IMR-90 (cell line): Measurements from ENCODE around the gene RCAN2. TPM values are rescaled to one million over a fixed set of nuclear protein-coding genes. Genes with fewer than 3 reads are reported as not detected.

Experiments used
- ATAC-seq: fragments of 200-7000 bp; cut with Tn5 transposase; 2 replicates; pipeline ENCODE4 v1.9.1; 2020; ENCODE audit warnings: low read depth, mild to moderate bottlenecking, moderate library complexity
- BruUV-seq: library from RNA; stranded (reverse); fragments of 400-500 nt; replicated peaks from 2 replicates; lab custom pipeline; 2021; lab: Mats Ljungman, UMichigan
- CTCF ChIA-PET: fragments of 300-600 bp; formaldehyde crosslinking; extraction: SDS; loops from one replicate; lab custom pipeline; 2021; ENCODE audit warnings: antibody characterized with exemption; lab: Yijun Ruan, JAX
- POLR2A ChIA-PET: fragments of 300-600 bp; sonication (Branson Sonifier 250); formaldehyde crosslinking; loops from one replicate; lab custom pipeline; 2022; ENCODE audit warnings: antibody characterized with exemption; ENCODE audit not compliant: unreplicated experiment; lab: Charles Lee
- DNase-seq: peaks from one replicate; pipeline ENCODE4 v3.0.0; 2013
- H2AFZ ChIP-seq: replicated peaks from 2 replicates; pipeline ENCODE3; 2013; ENCODE audit warnings: low read length, mild to moderate bottlenecking; ENCODE audit not compliant: poor library complexity
- H2AK5ac ChIP-seq: 2 replicates; pipeline ENCODE4 v1.6.1; 2013; ENCODE audit warnings: low read depth, low read length, inconsistent platforms
- H2AK9ac ChIP-seq: replicated peaks from 2 replicates; pipeline ENCODE3; 2013; ENCODE audit warnings: mild to moderate bottlenecking, low read depth, low read length, moderate library complexity; ENCODE audit not compliant: poor library complexity
- H2BK120ac ChIP-seq: 2 replicates; pipeline ENCODE4 v1.6.1; 2013; ENCODE audit warnings: low read depth, low read length, inconsistent platforms
- H2BK15ac ChIP-seq: 3 replicates; pipeline ENCODE4 v1.6.1; 2013; ENCODE audit warnings: low read depth, low read length, inconsistent platforms
- H2BK20ac ChIP-seq: 2 replicates; pipeline ENCODE4 v1.6.1; 2013; ENCODE audit warnings: low read depth, mild to moderate bottlenecking, inconsistent platforms, low read length, moderate library complexity
- H2BK5ac ChIP-seq: 2 replicates; pipeline ENCODE4 v1.6.1; 2013; ENCODE audit warnings: mild to moderate bottlenecking, low read depth, low read length, inconsistent platforms; ENCODE audit not compliant: poor library complexity, severe bottlenecking
- H3K14ac ChIP-seq: replicated peaks from 2 replicates; pipeline ENCODE4 v1.6.1; 2013; ENCODE audit warnings: low read depth, low read length, inconsistent platforms
- H3K18ac ChIP-seq: 2 replicates; pipeline ENCODE4 v1.6.1; 2013; ENCODE audit warnings: low read depth, low read length, control low read depth
- H3K23ac ChIP-seq: 2 replicates; pipeline ENCODE4 v1.6.1; 2013; ENCODE audit warnings: low read depth, low read length, inconsistent platforms
- H3K27ac ChIP-seq: 2 replicates; pipeline ENCODE4 v1.5.1; 2013; ENCODE audit warnings: mild to moderate bottlenecking, control low read depth, low read length; ENCODE audit not compliant: insufficient read depth
- H3K27me3 ChIP-seq: 2 replicates; pipeline ENCODE4 v1.6.1; 2013; ENCODE audit warnings: low read length; ENCODE audit not compliant: control insufficient read depth, insufficient read depth
- H3K36me3 ChIP-seq: 2 replicates; pipeline ENCODE4 v1.6.1; 2013; ENCODE audit warnings: low read length, mixed read lengths; ENCODE audit not compliant: control insufficient read depth, insufficient read depth
- H3K4ac ChIP-seq: 2 replicates; pipeline ENCODE4 v1.6.1; 2013; ENCODE audit warnings: low read depth, low read length, inconsistent platforms
- H3K4me1 ChIP-seq: 2 replicates; pipeline ENCODE4 v1.6.1; 2013; ENCODE audit warnings: low read length, mixed read lengths; ENCODE audit not compliant: control insufficient read depth, insufficient read depth
- H3K4me2 ChIP-seq: 2 replicates; pipeline ENCODE4 v1.6.1; 2013; ENCODE audit warnings: low read depth, mild to moderate bottlenecking, control low read depth, low read length, moderate library complexity
- H3K4me3 ChIP-seq: 2 replicates; pipeline ENCODE4 v1.5.1; 2013; ENCODE audit warnings: low read depth, mild to moderate bottlenecking, control low read depth, low read length, moderate library complexity; ENCODE audit not compliant: insufficient read depth
- H3K56ac ChIP-seq: 2 replicates; pipeline ENCODE4 v1.6.1; 2013; ENCODE audit warnings: low read length, inconsistent platforms; ENCODE audit not compliant: insufficient read depth; ENCODE audit errors: extremely low read depth
- H3K79me1 ChIP-seq, 2 experiments: 2 replicates each; pipeline ENCODE4 v1.6.1; 2013; ENCODE audit warnings: low read length in 2 of 2, inconsistent platforms in 1 of 2, low read depth in 1 of 2
- H3K9ac ChIP-seq: 2 replicates; pipeline ENCODE4 v1.6.1; 2013; ENCODE audit warnings: low read depth, low read length, control low read depth
- H3K9me1 ChIP-seq: 2 replicates; pipeline ENCODE4 v1.6.1; 2013; ENCODE audit warnings: low read length, inconsistent platforms; ENCODE audit not compliant: insufficient read depth
- H3K9me3 ChIP-seq: 2 replicates; pipeline ENCODE4 v1.6.1; 2013; ENCODE audit warnings: low read length; ENCODE audit not compliant: control insufficient read depth, insufficient read depth
- H4K20me1 ChIP-seq: 2 replicates; pipeline ENCODE4 v1.6.1; 2013; ENCODE audit warnings: low read length, inconsistent platforms; ENCODE audit not compliant: insufficient read depth
- H4K5ac ChIP-seq: 2 replicates; pipeline ENCODE4 v1.6.1; 2013; ENCODE audit warnings: mild to moderate bottlenecking, low read depth, low read length, control low read depth
- H4K8ac ChIP-seq, 2 experiments: 2 replicates each; pipeline ENCODE4 v1.6.1; 2013; ENCODE audit warnings: low read depth in 2 of 2, low read length in 2 of 2, control low read depth in 1 of 2, inconsistent platforms in 1 of 2
- H4K91ac ChIP-seq: 2 replicates; pipeline ENCODE4 v1.6.1; 2013; ENCODE audit warnings: low read depth, low read length, inconsistent platforms; ENCODE audit not compliant: insufficient read depth
- CEBPB ChIP-seq: IDR thresholded peaks from 2 replicates; pipeline ENCODE4 v1.6.1; 2012; ENCODE audit warnings: low read depth, low read length, improper control_type of control experiment
- CHD1 ChIP-seq: IDR thresholded peaks from 2 replicates; pipeline ENCODE4 v1.6.1; 2012; ENCODE audit warnings: low read depth, low read length, improper control_type of control experiment
- FOS ChIP-seq: fragments of 150-350 bp; IDR thresholded peaks from 2 replicates; pipeline ENCODE4 v1.6.1; 2016; ENCODE audit warnings: low read depth, low read length
- MAFK ChIP-seq: IDR thresholded peaks from 2 replicates; pipeline ENCODE4 v1.6.1; 2012; ENCODE audit warnings: low read depth, low read length, improper control_type of control experiment
- MAZ ChIP-seq: IDR thresholded peaks from 2 replicates; pipeline ENCODE4 v1.6.1; 2012; ENCODE audit warnings: low read depth, mild to moderate bottlenecking, low read length, improper control_type of control experiment, moderate library complexity, borderline replicate concordance
- MXI1 ChIP-seq: IDR thresholded peaks from 2 replicates; pipeline ENCODE4 v1.6.1; 2012; ENCODE audit warnings: low read depth, mild to moderate bottlenecking, low read length, moderate library complexity, borderline replicate concordance
- SMC3 ChIP-seq: fragments of 150-350 bp; IDR thresholded peaks from 2 replicates; pipeline ENCODE4 v1.6.1; 2016; ENCODE audit warnings: low read depth, mild to moderate bottlenecking, antibody characterized with exemption, low read length, moderate library complexity
- WGBS, 2 experiments: methylation state at CpG; one replicate each; pipeline versions ENCODE4 v1.1.5 to v1.1.7; 2013; ENCODE audit warnings: missing lambda C conversion rate in 2 of 2; ENCODE audit not compliant: insufficient read length in 1 of 2; ENCODE audit errors: extremely low coverage in 2 of 2; 5-methylcytosine and 5-hydroxymethylcytosine counted together
- dilution Hi-C: fragments of 300-500 bp; cut with HindIII; formaldehyde crosslinking; loops from one replicate; pipeline ENCODE4 v1.14.3; 2018; ENCODE audit warnings: low sequenced_read_pairs; ENCODE audit not compliant: unreplicated experiment
- in situ Hi-C: fragments of 300-500 bp; cut with MboI; formaldehyde crosslinking; loops from 3 replicates; pipeline ENCODE4 v1.14.3; 2019; ENCODE audit warnings: low sequenced_read_pairs, inconsistent platforms, mixed read lengths
- intact Hi-C: fragments of 100-400 bp; cut with micrococcal nuclease; formaldehyde crosslinking; loops from 2 replicates; pipeline ENCODE4 v1.10.0; 2022
- polyA plus RNA-seq, 3 experiments: library from polyadenylated mRNA; depleted of rRNA; stranded (reverse); fragments of >200 nt; gene quantifications; 2 replicates each; pipeline ENCODE4 v1.2.3, GENCODE V29; 2012; ENCODE audit warnings: low replicate concordance in 1 of 3
- total RNA-seq: library from RNA; depleted of rRNA; stranded (reverse); fragments of >200 nt; gene quantifications from 2 replicates; pipeline ENCODE4 v1.2.3, GENCODE V29; 2012
- TF ChIP-seq, protein P1 (sequence below): fragments of 150-350 bp; IDR thresholded peaks from 2 replicates; pipeline ENCODE4 v1.6.1; 2017; ENCODE audit warnings: mild to moderate bottlenecking, antibody characterized with exemption, low read length, low read depth
- TF ChIP-seq, protein P2 (sequence below): conservative IDR thresholded peaks from 2 replicates; pipeline ENCODE4 v1.5.1; 2012; ENCODE audit warnings: mild to moderate bottlenecking, low read depth, low read length, improper control_type of control experiment

Gene RCAN2
- total and polyA plus RNA-seq, 2 of the 4 experiments (the other 2 are of a cell fraction) = 1.3 to 1.8 TPM

DNA sequence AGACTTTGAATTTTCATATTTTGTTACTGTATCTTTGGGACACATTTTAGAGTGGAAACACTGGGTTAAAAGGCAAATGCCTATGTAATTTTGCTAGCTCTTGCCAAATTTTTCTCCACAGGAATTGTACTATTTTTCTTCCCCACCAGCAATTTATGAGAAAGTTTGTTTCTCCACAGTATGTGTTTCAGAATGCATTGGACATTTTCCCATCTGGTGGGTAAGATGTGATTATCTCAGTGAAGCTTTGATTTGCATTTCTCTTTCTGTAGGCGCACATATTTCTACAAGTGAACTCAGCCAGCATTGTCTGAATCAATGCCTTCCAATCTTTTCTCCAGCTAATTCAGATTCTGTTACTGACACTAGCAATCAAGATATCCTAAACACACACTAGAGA is 157.8 kb downstream of the RCAN2 start:
- no peak overlapping the region for H3K18ac ChIP-seq
- ChIA-PET POLR2A (no interaction called here), CTCF (no interaction called here)
- H3K27me3 ChIP-seq = no peaks in the 10 kb centered on the region
- no peak overlapping the region for H3K14ac ChIP-seq
- no peak overlapping the region for H3K4me2 ChIP-seq
- no peak overlapping the region for H2AFZ ChIP-seq
- H2BK20ac ChIP-seq = no peak overlapping the region
- H3K36me3 ChIP-seq = no peaks in the 10 kb centered on the region
- H3K56ac ChIP-seq = no peak overlapping the region
- H2AK9ac ChIP-seq = no peak overlapping the region
- BruUV-seq = no TSS peak
- no peak overlapping the region for H3K4ac ChIP-seq
- no peak overlapping the region for H2AK5ac ChIP-seq
- no peak for ATAC-seq
- TF ChIP-seq CHD1 (no peak), CEBPB (no peak), SMC3 (no peak), FOS (no peak), MAFK (no peak), MXI1 (no peak), MAZ (no peak)
- TF ChIP-seq, protein P1, sequence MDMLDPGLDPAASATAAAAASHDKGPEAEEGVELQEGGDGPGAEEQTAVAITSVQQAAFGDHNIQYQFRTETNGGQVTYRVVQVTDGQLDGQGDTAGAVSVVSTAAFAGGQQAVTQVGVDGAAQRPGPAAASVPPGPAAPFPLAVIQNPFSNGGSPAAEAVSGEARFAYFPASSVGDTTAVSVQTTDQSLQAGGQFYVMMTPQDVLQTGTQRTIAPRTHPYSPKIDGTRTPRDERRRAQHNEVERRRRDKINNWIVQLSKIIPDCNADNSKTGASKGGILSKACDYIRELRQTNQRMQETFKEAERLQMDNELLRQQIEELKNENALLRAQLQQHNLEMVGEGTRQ = no peak
- TF ChIP-seq, protein P2, sequence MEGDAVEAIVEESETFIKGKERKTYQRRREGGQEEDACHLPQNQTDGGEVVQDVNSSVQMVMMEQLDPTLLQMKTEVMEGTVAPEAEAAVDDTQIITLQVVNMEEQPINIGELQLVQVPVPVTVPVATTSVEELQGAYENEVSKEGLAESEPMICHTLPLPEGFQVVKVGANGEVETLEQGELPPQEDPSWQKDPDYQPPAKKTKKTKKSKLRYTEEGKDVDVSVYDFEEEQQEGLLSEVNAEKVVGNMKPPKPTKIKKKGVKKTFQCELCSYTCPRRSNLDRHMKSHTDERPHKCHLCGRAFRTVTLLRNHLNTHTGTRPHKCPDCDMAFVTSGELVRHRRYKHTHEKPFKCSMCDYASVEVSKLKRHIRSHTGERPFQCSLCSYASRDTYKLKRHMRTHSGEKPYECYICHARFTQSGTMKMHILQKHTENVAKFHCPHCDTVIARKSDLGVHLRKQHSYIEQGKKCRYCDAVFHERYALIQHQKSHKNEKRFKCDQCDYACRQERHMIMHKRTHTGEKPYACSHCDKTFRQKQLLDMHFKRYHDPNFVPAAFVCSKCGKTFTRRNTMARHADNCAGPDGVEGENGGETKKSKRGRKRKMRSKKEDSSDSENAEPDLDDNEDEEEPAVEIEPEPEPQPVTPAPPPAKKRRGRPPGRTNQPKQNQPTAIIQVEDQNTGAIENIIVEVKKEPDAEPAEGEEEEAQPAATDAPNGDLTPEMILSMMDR = no peak
- H2BK120ac ChIP-seq = no peak overlapping the region
- H2BK5ac ChIP-seq = no peak overlapping the region
- H3K79me1 ChIP-seq = no peaks in the 10 kb centered on the region
- H3K4me3 ChIP-seq = no peak overlapping the region
- H3K27ac ChIP-seq = no peak overlapping the region
- H3K23ac ChIP-seq = no peak overlapping the region
- H3K9ac ChIP-seq = no peak overlapping the region
- no peaks in the 10 kb centered on the region for H4K20me1 ChIP-seq
- H4K5ac ChIP-seq = no peak overlapping the region
- no peak overlapping the region for H4K91ac ChIP-seq
- no peaks in the 10 kb centered on the region for H3K4me1 ChIP-seq
- dilution Hi-C loops = no loop called here
- DNase-seq = no peak
- intact Hi-C loops = no loop called here
- in situ Hi-C loops = no loop called here
- no peak overlapping the region for H4K8ac ChIP-seq
- H2BK15ac ChIP-seq = no peak overlapping the region
- H3K9me3 ChIP-seq = no peaks in the 10 kb centered on the region
- no peaks in the 10 kb centered on the region for H3K9me1 ChIP-seq
- WGBS, 2 experiments = no CpG with 5 or more reads among the region's 1 CpG
